DMS114 treated with DMSO at 0.1 percent for 48 hours (cell line): ENCODE measurements around the gene PTPN5.

ENCODE experiments used
- DNase-seq: peaks from one replicate; lab custom pipeline; 2025; ENCODE audit not compliant: unreplicated experiment; lab: John Stamatoyannopoulos, UW

PTPN5 gene

DNA sequence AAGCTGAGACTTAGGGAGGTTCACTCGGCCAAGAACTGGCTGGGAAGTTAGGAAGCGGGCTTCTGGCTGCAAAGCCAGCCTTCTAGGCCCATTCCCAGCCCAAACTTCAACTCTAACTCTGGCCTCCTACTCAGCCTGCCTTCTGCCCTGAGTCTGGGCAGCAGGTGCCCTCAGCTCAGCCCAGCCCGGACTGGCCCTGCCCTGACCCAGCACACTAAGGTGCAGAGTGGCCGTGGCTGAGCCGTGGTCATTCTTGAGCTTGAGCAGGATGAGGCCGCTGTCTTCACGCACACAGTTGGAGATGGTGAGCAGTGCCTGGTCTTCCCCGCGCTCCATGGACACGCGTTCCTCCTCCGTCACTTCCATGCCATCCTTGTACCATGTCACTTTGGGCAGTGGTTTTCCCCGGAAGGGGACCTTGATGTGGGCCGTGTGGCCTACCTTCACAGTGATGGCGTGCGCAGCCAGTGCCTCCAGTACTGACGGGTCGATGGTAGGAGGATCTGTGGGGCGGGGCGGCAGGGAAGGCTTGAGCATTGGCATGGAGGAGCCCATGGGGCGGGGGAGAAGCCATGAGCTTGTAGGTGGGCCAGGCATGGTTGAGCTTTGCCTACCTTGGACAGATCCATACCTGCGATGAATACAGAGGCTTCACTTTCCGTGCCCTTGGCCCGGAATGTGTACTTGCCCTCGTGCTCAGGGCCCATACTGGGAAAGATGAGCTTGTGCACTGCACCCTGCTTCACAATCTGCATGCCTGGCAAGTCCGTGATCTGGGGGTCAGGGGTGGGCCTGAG lies 77.8 kb downstream of the PTPN5 start:
- DNase-seq = no peak

DNA sequence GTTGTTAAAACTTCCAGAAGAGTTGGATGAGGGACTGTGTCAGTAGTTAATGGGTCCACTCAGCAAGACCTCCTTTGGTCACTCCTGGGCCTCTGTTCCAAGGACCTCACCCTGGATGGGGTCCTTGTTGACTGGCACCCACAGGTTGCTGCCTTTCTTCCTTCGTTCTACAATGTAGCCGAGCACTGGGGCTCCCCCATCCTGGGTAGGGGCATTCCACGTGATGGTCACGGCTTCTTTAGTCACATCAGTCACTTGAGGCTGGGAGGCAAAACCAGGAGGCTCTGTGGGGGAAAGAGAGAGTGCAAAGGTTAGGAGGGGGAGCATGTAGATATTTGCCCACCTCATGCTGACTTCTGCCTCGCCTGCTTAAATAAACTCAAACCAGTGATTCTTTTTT lies 81.1 kb downstream of the PTPN5 start:
- no peak for DNase-seq

DNA sequence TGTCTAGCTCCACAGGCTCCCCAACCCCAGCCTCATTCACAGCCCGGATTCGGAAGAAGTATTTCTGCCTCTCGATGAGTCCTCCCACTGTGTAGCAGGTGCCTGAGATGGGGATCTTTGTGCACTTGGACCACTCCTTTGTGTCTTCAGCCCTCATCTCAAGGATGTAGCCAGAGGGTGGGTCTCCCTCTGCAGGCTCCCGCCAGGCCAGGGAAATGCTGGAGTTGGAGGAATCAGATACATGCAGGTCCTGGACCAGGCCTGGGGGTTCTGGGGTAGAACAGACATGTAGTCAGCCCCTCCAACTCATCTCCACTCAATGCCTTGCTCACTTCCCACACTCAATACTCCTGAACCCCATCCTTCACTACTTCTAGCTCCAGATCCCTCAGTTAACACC lies 82.2 kb downstream of the PTPN5 start:
- no peak for DNase-seq

DNA sequence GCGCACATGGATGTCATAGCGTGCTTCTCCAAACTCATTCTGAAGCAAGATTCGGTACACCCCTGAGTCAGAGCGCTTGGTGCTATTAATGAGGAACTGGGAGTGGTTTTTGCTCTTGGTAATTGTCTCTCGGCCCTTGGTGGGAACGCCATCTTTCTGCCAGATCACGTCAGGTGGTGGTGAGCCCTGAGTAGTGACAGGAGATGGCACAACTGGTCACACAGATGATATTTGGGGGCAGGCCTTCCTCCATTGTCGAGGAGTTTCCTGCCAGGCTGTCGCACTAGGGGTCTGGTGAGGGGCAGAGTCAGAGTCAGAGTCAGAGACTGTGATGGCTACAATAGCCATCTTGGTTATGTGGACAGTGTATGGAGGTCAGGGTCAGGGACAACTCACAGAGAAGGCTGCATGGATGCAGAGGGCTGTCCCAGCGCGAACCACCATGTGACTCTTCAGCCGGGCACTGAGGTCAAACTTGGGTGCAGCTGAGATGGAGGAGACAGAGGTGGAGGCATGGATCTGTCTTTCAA lies 83.7 kb downstream of the PTPN5 start:
- DNase-seq = no peak

DNA sequence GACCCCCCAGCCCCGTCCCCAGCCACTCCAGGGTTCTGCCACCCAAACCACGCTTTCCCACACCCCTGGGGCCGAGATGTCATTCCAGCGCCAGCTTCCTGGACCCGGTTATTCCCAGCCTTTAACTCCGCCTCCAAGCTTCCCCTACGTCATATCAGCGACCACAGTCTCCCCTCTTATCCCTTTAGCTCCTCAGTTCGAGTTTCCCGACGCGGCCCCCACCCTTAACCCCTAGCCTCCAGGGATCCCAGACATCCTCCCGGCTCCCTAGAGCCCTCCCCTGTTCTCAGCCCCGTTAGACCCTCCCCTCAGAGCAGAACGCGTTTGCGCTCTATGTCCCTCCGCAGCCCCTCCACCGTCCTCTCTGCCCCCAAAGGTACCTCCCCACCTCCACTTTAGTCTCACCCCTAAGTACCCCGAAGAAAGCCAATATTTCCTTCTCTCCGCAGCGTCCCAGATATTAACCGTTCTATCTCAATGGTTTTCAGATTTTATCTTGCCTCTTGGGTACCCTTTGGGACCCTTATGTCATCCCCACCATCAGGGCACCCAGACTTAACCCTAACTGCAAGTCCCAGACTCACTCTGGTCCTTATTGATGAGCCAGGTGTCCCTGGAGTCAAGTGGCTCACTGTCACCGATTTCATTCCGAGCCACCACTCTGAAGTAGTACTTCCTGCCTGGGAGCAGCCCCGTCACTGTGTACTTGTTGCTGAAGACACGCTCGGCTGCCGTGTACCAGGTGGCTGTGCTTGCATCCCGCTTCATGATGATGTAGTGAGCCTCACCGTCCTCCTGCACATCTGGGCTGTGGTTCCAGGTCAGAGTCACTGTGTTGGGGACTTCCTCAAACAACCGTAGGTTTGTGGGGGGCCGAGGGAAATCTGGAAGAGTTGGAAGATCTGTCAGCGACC lies 85.0 kb downstream of the PTPN5 start:
- no peak for DNase-seq

DNA sequence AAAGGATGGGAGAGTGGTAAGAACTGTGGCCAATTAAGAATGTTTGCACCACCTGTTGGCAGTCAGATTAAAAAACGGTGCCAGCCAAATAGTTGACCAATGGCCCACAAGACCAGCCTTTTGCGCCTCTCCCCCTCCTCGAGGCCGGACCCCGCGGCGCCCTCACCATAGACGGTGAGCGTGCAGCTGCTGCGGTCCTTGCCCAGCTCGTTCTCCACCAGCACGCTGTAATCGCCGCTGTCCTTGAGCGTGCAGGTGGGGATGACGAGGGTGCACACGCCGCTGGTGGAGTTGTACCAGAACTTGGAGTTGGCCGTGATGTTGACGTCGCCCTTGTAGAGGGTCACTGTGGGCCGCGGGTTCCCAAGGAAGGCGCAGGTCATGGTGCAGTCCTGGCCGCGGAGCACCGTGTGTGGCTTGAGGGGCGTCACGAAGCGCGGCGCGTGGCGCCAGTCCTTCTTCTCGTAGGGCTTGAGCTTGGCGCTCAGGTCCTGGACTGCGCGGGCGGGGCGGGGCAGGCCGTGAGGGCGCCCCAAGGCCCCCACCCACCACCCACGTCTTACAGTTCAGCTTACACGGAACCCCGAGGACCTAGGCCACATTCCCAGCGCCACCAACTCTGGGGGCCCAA lies 85.8 kb downstream of the PTPN5 start:
- DNase-seq = no peak

DNA sequence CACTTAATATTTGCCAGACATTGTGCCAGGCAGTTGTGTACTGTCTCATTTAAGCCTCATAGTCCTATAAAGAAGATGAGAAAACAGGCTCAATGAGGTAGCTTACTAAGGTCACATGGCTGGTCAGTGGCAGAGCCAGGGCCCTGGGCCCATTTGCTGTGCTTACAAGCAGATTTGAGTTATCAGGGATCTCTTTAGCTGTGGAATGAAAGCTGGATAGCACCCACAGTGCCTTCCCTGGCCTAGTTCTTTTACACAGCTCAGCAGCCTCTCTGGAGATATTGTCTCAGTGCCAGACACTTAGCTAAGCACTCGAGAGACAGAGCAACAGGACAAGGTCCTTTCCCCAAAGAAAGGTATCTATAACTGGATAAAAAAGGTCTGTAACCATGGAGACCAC lies 86.9 kb downstream of the PTPN5 start:
- DNase-seq = no peak

DNA sequence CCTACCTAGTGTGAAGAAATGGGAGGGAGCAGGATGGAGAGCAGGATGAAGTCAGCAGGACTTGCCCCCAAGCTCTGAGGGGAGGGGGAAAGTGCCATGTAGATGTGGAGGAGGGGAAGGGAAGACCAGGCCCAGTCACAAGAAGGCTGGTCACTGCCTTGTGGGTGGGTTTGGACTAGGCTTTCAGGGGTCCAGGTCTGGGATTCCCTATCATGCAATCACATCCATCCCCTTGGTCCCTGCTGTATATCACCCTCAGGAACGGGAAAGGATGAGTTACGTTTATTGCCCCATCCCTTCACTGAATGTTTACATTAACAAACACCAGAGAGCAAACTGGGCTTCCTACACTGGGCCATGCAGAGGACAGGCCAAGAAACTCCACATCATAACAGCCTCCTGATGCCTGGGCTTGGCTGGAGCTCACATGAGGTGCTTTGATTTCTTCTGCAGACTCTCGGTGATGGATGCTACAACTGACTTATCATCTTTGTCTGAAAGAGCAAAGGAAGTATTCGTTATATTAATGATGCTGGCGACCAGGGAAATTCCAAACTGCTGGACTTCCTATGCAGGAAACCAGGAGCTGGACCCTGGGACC lies 87.5 kb downstream of the PTPN5 start:
- no peak for DNase-seq

DNA sequence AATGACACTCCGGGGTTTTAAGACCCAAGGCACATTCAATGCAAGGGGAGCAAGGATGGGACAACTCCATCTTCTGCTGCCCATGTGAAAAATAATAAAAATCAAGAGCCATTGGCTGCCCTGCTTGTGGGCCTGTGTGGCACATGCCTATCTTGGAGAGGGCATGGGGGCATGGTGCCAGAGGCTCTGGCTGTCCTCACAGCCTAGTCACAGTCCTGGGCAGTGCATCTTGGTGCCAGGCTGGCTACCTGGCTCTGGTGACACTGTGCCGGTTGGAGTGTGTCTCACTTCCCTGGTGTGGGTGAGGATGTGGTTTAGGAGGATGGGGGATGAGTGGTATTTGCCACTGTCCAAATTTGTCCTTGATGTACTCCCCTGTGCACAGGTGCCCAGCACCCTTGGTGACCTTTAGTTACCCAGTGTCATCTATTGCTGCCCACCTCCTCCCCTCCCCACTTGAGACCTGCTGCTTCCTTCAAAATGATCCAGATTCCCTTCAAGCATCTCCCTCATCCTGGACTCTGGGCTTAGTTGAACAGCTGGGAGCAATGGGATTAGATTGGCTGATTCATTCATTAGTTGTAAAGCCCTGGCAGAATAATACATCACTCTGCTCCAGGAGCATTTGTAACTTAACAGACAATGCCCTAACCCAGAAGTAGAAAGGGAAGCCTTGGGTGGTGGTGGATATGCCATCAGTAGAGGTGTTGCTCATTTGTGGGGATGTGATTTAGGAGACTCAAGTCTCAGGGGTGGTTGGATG lies 88.4 kb downstream of the PTPN5 start:
- no peak for DNase-seq

DNA sequence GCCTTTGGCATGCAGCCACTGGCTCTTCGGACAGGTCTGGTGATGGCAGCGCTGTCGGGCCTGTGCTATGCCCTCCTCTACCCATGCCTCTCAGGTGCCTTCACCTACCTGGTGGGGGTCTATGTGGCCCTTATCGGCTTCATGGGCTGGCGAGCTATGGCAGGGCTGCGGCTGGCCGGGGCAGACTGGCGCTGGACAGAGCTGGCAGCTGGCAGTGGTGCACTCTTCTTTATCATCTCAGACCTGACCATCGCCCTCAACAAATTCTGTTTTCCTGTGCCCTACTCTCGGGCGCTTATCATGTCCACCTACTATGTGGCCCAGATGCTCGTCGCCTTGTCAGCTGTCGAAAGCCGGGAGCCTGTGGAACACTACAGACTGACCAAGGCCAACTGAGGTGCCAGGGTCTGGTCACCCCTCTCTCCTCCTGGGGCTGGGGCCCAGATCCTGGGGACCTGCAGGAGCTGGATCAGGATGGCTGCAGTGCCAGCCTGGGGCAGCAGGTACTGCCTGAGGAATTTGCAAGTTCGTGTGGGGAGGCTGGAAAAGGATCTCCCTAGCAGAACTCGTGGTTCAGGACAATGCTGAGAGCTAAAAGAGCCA lies 89.9 kb downstream of the PTPN5 start:
- no peak for DNase-seq

DNA sequence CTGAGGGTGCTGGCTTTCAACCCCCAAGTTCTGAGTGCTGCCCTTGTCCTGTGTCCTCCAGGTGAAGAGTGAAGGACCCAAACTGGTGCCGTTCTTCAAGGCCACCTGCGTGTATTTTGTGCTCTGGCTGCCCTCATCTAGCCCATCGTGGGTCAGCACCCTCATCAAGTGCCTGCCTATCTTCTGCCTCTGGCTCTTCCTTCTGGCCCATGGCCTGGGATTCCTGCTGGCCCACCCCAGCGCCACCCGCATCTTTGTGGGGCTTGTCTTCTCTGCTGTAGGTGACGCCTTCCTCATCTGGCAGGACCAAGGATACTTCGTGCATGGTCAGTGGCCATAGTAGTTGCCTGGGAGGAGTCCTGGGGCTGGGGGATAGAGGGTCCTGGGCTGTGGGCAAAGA lies 90.7 kb downstream of the PTPN5 start:
- DNase-seq = no peak

DNA sequence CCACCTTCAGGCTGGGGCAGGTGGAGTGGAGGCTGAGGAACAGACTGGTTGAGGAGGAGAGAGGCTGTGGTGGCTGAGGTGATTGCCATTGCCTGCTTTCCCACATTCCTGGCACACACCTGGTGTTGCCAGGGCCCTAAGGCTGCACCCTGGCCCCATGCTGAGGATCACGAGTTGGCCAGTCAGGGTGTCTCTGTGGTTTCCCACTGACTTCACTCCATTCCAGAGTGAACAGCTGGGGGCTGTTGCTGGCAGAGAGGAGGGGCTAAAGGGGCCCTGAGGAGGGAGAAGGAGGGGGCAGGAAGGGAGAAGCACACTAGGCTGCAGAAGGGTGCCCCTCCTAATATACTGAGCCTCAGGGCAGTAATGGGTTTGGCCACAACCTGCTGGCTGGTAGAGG lies 91.2 kb downstream of the PTPN5 start:
- DNase-seq = no peak

DNA sequence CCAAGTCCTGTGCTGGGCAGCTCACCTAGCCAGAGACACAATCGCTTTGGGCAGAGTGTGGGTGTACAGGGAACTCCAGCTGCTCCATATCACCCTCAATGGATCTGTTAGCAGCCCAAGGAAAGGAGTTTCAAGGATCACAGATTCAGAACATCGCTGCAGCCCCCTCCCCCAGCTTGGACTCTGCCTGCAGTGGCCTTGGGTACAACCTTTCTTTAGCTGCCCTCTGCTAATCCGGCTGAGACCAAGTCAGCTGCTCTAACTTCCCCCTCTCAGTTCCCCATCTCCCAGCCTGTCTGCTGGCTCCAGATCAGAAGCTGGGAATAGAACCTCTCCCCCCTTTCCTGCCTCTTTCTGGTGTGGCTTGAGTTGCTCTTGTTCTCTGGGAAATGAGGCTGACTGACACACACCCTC lies 91.7 kb downstream of the PTPN5 start:
- DNase-seq = no peak

DNA sequence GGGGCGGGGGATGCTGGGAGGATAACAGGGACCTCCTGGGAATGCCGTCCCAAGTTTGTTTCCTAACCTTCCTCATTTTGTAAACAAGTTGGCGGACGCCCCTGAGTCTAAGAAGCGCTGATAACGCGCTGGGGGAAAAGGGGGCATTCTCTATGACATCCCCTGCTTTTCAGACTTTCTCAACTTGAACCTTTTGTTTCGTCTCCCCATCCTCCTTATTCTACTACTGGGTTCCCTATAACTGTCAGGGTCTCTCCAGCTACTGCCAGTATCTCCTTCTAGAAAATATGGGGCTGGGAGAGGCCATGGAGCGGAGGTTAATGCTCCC lies 92.4 kb downstream of the PTPN5 start:
- DNase-seq = no peak

DNA sequence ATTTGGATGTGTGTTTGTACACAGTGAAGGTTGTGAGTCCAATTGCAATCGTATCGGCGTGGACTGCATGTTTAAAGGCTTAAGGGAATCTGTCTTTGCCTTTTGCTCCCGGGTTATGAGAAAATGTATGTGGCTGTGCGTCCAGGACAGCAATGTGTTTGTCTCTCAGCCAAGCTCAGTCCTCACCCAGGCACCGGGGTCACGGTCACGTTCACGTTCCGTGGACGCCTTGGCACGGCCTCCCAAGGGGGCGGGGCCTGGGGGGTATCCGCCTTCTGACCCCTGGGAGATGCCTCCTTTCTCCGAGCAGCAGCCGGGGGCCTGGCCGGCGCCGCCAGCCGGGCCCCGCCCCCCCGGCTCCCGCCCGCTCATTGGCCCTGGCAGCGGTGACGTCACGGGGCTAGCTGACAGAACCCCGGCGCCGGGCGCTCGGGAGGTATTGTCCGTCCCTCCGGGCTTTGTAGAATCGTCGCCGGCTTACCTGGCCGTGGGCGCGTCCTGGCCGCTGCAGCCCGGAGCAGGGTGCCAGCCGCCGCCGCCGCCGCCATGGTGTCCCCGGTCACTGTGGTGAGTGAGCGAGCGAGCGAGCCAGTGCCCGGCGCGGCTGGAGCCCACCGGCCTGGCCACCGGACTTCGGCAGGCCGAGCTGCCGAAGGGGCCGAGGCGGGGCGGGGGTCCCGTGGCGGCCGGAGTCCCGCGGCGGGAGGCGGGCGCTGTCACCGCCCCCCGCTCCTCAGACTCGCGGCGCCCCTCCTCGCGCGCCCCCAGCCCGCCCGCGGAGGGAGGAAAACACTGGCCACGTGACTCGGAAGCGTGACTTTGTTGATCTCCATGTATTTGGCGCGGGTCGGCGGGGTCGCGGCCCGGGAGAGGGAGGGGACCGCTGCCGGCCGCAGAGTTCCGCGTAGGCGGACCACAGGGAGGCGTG lies 93.0 kb downstream of the PTPN5 start, which contains the start of gene TMEM86A:
TSS of gene TMEM86A (plus strand) at position 439 of the 928 bp plus-strand sequence. CDS start at position 547, 108 bp downstream.
- DNase-seq = peak; percentile 23

DNA sequence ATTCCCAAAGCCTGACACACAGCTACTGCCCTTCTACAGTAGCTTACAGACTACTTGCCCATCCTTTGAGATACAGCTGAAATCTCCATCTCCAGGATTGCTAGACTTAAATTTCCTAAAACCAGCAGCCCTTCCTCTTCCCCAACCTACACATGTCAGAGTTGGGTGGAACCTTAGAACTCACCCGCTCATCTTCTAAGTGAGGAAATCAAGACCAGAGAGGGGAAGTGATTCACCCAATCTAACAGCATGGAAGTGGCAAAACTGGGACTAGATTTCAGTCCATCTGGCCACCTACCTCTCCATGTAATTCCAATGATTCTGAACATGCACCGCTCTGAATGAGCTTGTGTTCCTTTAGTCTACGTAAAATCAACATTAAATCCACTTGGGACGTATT lies 94.0 kb downstream of the PTPN5 start:
- no peak for DNase-seq

DNA sequence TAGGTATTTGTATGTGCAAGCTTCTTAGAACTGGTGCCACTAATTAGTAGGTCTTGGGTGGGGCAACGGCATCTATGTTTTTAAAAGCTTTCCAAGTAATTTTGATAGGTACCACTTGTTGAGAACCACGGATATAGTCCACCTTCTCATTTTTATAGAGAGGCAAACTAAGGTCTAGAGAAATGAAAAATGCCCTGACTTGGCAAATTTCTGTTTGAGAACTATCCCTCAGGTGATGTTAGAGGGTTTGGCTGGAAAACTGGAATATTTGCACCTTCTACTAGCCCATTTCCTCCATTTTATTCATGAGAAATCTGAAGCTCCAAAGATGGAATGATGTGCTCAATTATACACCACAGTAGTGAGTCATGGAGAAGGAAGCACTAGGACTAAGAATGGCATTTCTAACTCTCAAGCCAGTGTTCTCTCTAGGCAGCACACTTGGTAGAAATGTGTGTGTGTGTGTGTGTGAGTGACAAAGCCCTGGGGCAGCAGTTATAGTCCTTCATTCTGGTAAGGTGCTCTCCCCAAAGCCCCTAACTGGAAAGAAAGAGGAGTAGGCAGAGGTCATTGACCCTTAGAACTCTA lies 94.9 kb downstream of the PTPN5 start:
- DNase-seq = no peak

DNA sequence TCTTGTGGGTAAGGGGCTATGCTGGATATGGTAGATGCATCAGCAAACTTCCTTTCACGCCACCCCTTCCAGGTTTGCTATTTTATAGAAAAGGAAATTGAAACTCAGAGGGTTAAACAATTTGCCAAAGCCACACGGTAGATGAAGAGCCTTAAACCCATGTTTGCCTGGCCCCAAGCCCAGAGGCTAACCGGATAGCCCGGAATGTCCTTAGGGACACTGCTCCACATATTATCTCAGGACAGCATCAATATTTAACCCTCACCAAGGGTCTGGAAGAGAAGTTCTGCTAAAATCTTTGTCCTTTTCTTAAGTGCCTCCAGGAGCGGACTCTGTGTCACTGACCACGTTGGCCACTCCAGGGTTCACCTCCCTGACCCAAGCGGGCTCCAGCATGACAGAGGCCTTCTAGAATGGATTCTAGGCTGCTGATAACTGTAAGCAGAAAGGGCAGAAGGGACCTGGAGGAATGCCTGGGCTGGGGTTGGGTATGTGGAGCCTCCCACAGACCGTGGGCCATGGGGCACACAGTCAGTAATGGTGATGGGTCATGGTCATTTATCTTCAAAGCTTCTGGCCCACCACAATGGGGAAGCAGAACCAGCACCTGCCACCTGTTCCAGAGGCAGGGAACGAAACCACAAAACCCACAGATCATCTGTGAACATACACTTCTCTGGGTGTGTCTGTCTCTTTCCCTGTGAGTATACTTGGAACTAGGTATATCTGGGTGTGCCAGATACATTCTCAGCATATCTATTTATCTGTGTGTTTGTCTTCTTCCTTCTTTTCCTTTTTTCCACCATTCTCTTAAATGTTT lies 98.4 kb downstream of the PTPN5 start:
- DNase-seq = no peak
